ENCODE measurements around the gene CDX4.

DNA sequence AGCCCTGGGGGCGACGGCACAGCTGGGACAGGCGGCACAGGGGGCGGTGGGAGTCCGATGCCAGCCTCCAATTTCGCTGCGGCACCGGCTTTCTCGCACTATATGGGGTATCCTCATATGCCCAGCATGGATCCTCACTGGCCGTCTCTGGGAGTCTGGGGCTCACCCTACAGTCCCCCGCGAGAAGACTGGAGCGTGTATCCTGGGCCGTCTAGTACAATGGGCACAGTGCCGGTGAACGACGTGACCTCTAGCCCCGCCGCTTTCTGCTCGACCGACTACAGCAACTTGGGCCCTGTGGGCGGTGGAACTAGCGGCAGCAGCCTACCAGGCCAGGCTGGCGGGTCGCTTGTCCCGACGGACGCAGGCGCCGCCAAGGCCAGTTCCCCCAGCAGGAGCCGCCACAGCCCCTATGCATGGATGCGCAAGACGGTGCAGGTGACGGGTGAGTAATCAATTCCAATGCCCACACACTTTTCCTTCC lies 500 bp downstream of the CDX4 start:
- TF ChIP-seq CTCF (IDR thresholded peaks at IDR 0.05) (no peak), POLR2A (IDR thresholded peaks at IDR 0.05) (no peak)

Data from vagina (tissue), 2 donors.